ENCODE measurements around the gene TSKS.

DNA sequence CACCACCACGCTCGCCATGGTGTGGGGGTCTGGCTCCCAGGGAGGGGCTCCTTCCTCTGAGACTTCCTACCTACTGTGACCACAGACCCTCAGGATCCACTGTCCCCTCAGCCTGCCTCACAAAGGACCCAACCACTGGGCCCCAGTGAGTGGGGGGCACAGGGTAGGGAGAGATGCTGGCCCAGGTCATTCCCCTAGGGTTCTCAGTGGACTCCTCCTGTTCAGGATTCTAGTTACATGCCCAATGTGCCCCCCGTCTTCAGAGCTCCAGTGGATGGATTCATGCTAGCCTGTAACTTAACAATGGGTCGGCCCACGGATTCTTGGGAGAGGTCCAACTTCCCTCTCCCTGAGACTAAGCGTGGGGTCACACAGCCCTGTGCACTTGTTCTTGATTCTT, at the start of gene TSKS:
- TF ChIP-seq, protein P1, sequence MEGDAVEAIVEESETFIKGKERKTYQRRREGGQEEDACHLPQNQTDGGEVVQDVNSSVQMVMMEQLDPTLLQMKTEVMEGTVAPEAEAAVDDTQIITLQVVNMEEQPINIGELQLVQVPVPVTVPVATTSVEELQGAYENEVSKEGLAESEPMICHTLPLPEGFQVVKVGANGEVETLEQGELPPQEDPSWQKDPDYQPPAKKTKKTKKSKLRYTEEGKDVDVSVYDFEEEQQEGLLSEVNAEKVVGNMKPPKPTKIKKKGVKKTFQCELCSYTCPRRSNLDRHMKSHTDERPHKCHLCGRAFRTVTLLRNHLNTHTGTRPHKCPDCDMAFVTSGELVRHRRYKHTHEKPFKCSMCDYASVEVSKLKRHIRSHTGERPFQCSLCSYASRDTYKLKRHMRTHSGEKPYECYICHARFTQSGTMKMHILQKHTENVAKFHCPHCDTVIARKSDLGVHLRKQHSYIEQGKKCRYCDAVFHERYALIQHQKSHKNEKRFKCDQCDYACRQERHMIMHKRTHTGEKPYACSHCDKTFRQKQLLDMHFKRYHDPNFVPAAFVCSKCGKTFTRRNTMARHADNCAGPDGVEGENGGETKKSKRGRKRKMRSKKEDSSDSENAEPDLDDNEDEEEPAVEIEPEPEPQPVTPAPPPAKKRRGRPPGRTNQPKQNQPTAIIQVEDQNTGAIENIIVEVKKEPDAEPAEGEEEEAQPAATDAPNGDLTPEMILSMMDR (tag by site-specific recombination; IDR thresholded peaks at IDR 0.05): no peak
- no peak for TF ChIP-seq ZNF785 (tag by site-specific recombination; IDR thresholded peaks at IDR 0.05)
- TF ChIP-seq ZNF155 (tag by site-specific recombination; IDR thresholded peaks at IDR 0.05): no peak
- TF ChIP-seq ZBTB1 (tag by site-specific recombination; IDR thresholded peaks at IDR 0.05): no peak
- TF ChIP-seq ZBTB17 (tag by site-specific recombination; IDR thresholded peaks at IDR 0.05): no peak
- no peak for TF ChIP-seq ZNF138 (tag by site-specific recombination; IDR thresholded peaks at IDR 0.05; ENCODE audit: borderline replicate concordance)
- no peak for TF ChIP-seq SP2 (tag by site-specific recombination; IDR thresholded peaks at IDR 0.05)
- TF ChIP-seq ZFP69B (tag by site-specific recombination; IDR thresholded peaks at IDR 0.05): no peak
- no peak for TF ChIP-seq ZNF843 (tag by site-specific recombination; IDR thresholded peaks at IDR 0.05)
- no peak for TF ChIP-seq ZNF558 (tag by site-specific recombination; IDR thresholded peaks at IDR 0.05)
- TF ChIP-seq ZNF791 (tag by site-specific recombination; IDR thresholded peaks at IDR 0.05): no peak
- no peak for TF ChIP-seq ZNF366 (tag by site-specific recombination; conservative IDR thresholded peaks at IDR 0.05)
